ENCODE measurements around the gene CLDN6.
A peak's percentile ranks its signal among the peaks of the same experiment; 100 is the strongest.

CLDN6 gene

GRCh38 chr16:3010510-3010909 is 7.5 kb downstream of the CLDN6 start:
- no peak for DNase-seq

- DNase-seq = no peak
These were observed 8.2 kb downstream of the CLDN6 start for GRCh38 chr16:3009568-3010390.

- no peak for DNase-seq
These were observed 9.3 kb downstream of the CLDN6 start for GRCh38 chr16:3008690-3009037.

GRCh38 chr16:3007957-3008689 is 9.9 kb downstream of the CLDN6 start:
- DNase-seq = no peak

GRCh38 chr16:3007059-3007956 is 10.7 kb downstream of the CLDN6 start:
- no peak for DNase-seq

- DNase-seq = no peak
These were observed 13.2 kb downstream of the CLDN6 start for GRCh38 chr16:3004781-3005284.

- no peak for DNase-seq
These were observed 13.7 kb downstream of the CLDN6 start for GRCh38 chr16:3004319-3004718.

GRCh38 chr16:3003582-3004270 is 14.3 kb downstream of the CLDN6 start:
- DNase-seq = peak; percentile 99

GRCh38 chr16:3001316-3001715 is 16.7 kb downstream of the CLDN6 start:
- no peak for DNase-seq

GRCh38 chr16:3000540-3000939 is 17.4 kb downstream of the CLDN6 start:
- no peak for DNase-seq

- no peak for DNase-seq
These were observed 18.1 kb downstream of the CLDN6 start for GRCh38 chr16:2999929-3000328.

- DNase-seq = no peak
These were observed 21.7 kb downstream of the CLDN6 start for GRCh38 chr16:2996298-2996697.

GRCh38 chr16:2992383-2993081 is 25.5 kb downstream of the CLDN6 start:
- DNase-seq = no peak

- DNase-seq = no peak
These were observed 26.3 kb downstream of the CLDN6 start for GRCh38 chr16:2991566-2992261.

GRCh38 chr16:2990891-2991290 is 27.1 kb downstream of the CLDN6 start:
- no peak for DNase-seq

- no peak for DNase-seq
These were observed 29.3 kb downstream of the CLDN6 start for GRCh38 chr16:2988590-2989099.

- DNase-seq = peak; percentile 90
These were observed 30.1 kb downstream of the CLDN6 start for GRCh38 chr16:2987833-2988232.

GRCh38 chr16:2987286-2987685 is 30.7 kb downstream of the CLDN6 start:
- DNase-seq = no peak

- DNase-seq = no peak
These were observed 31.3 kb downstream of the CLDN6 start for GRCh38 chr16:2986623-2987188.

- no peak for DNase-seq
These were observed 32.1 kb downstream of the CLDN6 start for GRCh38 chr16:2985893-2986355.

- no peak for DNase-seq
These were observed 32.5 kb downstream of the CLDN6 start for GRCh38 chr16:2985462-2985861.

All from COR-L47 (cell line).